A549 (cell line): ENCODE data around the gene ALKBH2. TPM values are rescaled to one million over a fixed set of nuclear protein-coding genes. Genes with fewer than 3 reads are reported as not detected.

ENCODE experiments used
- ATAC-seq, 2 experiments: fragments of 200-7000 bp in 1 of 2; fragments of >200 bp in 1 of 2; cut with Nextera tagmentation in 1 of 2; cut with Tn5 transposase in 1 of 2; 3 replicates each; pipeline versions ENCODE4 v1.8.0 to v1.9.1; 2018 to 2020; ENCODE audit warnings: mild to moderate bottlenecking in 1 of 2, moderate library complexity in 1 of 2
- CTCF ChIA-PET: fragments of 300-600 bp; sonication (Branson Sonifier 250); formaldehyde crosslinking; extraction: SDS; loops from one replicate; lab custom pipeline; 2021; ENCODE audit warnings: antibody characterized with exemption, inconsistent platforms; lab: Yijun Ruan, JAX
- POLR2A ChIA-PET: fragments of 350-600 bp; formaldehyde crosslinking; extraction: SDS; loops from one replicate; lab custom pipeline; 2021; ENCODE audit warnings: antibody characterized with exemption, inconsistent platforms; lab: Yijun Ruan, JAX
- DNase-seq, 2 experiments: peaks; one replicate each; pipeline versions ENCODE4 v3.0.0 to v3.0.0-alpha.2; 2011 to 2016; ENCODE audit warnings: low read depth in 1 of 2, low spot score in 1 of 2
- FAIRE-seq: peaks from 2 replicates; lab custom pipeline; 2011; peaks lifted over from hg19 to GRCh38; lab: Jason Lieb, UNC
- H3K27ac ChIP-seq, 2 experiments: fragments of >200 bp; sonication (Bioruptor Twin); formaldehyde crosslinking; 3 replicates each; pipeline ENCODE4 v1.5.1; 2016 to 2017
- H3K4me1 ChIP-seq: fragments of >200 bp; sonication (Bioruptor Twin); formaldehyde crosslinking; 3 replicates; pipeline ENCODE4 v1.6.1; 2016
- H3K4me2 ChIP-seq: fragments of >200 bp; sonication (Bioruptor Twin); formaldehyde crosslinking; 3 replicates; pipeline ENCODE4 v1.6.1; 2016
- H3K4me3 ChIP-seq: fragments of >200 bp; sonication (Bioruptor Twin); formaldehyde crosslinking; 3 replicates; pipeline ENCODE4 v1.5.1; 2016
- H3K9me3 ChIP-seq: fragments of >200 bp; sonication (Bioruptor Twin); formaldehyde crosslinking; 3 replicates; pipeline ENCODE4 v1.6.1; 2016
- CBX2 ChIP-seq: fragments of 200-600 bp; sonication (generic); IDR thresholded peaks from 2 replicates; pipeline ENCODE4 v1.6.1; 2016; ENCODE audit warnings: low read depth, mild to moderate bottlenecking, borderline replicate concordance
- EHF ChIP-seq: fragments of 250-450 bp; sonication (Bioruptor Pico); IDR thresholded peaks from 2 replicates; pipeline ENCODE4 v1.5.0; 2020; ENCODE audit warnings: mild to moderate bottlenecking
- FOXS1 ChIP-seq: fragments of 250-450 bp; sonication (Bioruptor Pico); IDR thresholded peaks from 2 replicates; pipeline ENCODE4 v1.5.0; 2020; ENCODE audit warnings: mild to moderate bottlenecking, moderate library complexity
- KDM5A ChIP-seq: fragments of 200-600 bp; sonication (generic); IDR thresholded peaks from 2 replicates; pipeline ENCODE4 v1.6.1; 2016; ENCODE audit warnings: antibody characterized with exemption, mild to moderate bottlenecking
- MYC ChIP-seq: IDR thresholded peaks from 2 replicates; pipeline ENCODE4 v1.6.1; 2012; ENCODE audit warnings: mild to moderate bottlenecking, inconsistent platforms, low read length, improper control_type of control experiment, borderline replicate concordance
- NR3C1 ChIP-seq: fragments of >200 bp; sonication (Bioruptor Twin); formaldehyde crosslinking; IDR thresholded peaks from 3 replicates; pipeline ENCODE4 v1.6.1; 2017
- POLR2A ChIP-seq: IDR thresholded peaks from 2 replicates; pipeline ENCODE4 v1.6.1; 2012; ENCODE audit warnings: mild to moderate bottlenecking, low read length
- RCOR1 ChIP-seq: fragments of 150-350 bp; IDR thresholded peaks from 2 replicates; pipeline ENCODE4 v1.6.1; 2014; ENCODE audit warnings: antibody characterized with exemption, low read length, low read depth
- RNF2 ChIP-seq: fragments of 200-600 bp; sonication (generic); IDR thresholded peaks from 2 replicates; pipeline ENCODE4 v1.6.1; 2016; ENCODE audit warnings: low read depth, mild to moderate bottlenecking, antibody characterized with exemption, moderate library complexity, borderline replicate concordance
- SMC3 ChIP-seq: fragments of >200 bp; sonication (Bioruptor Twin); formaldehyde crosslinking; IDR thresholded peaks from 3 replicates; pipeline ENCODE4 v1.6.1; 2018; ENCODE audit warnings: inconsistent platforms
- TP53 ChIP-seq: fragments of 250-450 bp; sonication (Bioruptor Pico); IDR thresholded peaks from 2 replicates; pipeline ENCODE4 v1.5.0; 2021; ENCODE audit warnings: mild to moderate bottlenecking, moderate library complexity
- ZSCAN20 ChIP-seq: fragments of 250-450 bp; sonication (Bioruptor Pico); IDR thresholded peaks from 2 replicates; pipeline ENCODE4 v1.8.0; 2022; ENCODE audit warnings: mild to moderate bottlenecking, moderate library complexity
- WGBS: methylation state at CpG from one replicate; pipeline ENCODE4 v1.1.6; 2017; ENCODE audit errors: missing lambda C conversion rate; 5-methylcytosine and 5-hydroxymethylcytosine counted together
- polyA plus RNA-seq, 4 experiments: library from polyadenylated mRNA; depleted of rRNA in 3 of 4; stranded (reverse); fragments of >200 nt; fragmentation: RNase III in 1 of 4; extraction: RNeasy Plus Mini Kit Qiagen cat#74134 plus additional on column Dnase treatment in 1 of 4; gene quantifications; 2 replicates in 3 of 4; 3 replicates in 1 of 4; pipeline ENCODE4 v1.2.3, GENCODE V29; 2011 to 2017

Gene ALKBH2
- polyA plus RNA-seq, 2 of the 4 experiments (the other 2 are of a cell fraction) = 53.9 to 57.7 TPM

DNA sequence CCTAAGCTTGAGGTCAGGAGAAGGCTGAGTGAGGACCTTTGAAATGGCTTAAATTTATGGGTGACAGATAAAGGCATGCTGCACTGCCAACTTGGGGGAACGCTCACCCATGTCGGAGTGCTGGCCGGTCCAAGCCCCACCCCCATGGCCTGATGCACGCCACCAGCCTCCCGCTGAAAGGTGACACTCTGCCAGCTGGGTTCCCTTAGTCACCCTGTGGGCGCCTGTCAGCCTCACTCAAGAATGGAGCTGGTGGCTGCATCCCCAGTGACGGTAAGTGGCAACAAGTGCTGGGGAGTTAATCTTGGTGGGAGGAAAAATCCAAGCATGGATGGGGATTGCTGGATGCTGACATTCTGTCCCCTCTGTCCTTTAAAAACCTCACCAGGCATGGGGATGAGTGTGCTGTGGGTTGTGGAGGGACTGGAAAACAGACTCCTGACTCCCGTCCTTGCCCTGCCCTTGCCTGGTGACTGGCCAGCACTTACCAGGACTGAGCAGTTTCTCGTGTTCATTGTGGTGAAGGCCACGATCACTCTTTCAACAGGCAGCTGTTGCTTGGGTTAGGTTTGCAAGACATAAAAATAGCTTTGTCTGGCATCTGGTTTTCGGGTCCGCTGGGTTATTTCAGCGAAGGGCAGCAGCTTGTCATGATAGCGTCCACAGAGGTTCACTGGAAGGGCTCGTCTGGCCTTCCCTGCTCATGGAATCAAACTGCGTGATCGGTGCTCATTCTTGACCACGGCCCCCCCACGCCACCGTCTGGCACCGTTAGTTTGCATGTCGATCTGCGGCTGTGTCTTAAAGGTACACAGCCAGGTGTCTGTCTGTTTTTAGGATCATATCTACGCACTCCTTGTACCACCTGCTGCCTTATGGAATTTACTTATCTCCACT lies 38.1 kb upstream of the ALKBH2 start:
- 60% methylated on average over 24 of the region's 24 CpGs for WGBS
- Histone ChIP-seq H3K4me2 (no peak overlapping the region), H3K4me1 (peaks cover 8% of the 10 kb centered on the region; the same call in 1 of the 3 replicates)
- CTCF ChIA-PET = interaction anchor here (0.6 to 1.6 kb wide), 8 partner anchors 11 to 254 kb away, joined by 3 to 5 read pairs (median 3); no protein-coding TSS in a partner anchor
- no peak for FAIRE-seq
- TF ChIP-seq ZSCAN20 = no peak
- TF ChIP-seq, all 56 proteins: peak for 0
- H3K4me3 ChIP-seq = no peak overlapping the region
- POLR2A ChIA-PET = interaction anchor here (1.1 kb wide), 1 partner anchor 20 kb away, joined by 5 read pairs; no protein-coding TSS in a partner anchor
- H3K27ac ChIP-seq = no peak overlapping the region
- DNase-seq = no peak
- peak; percentile 44 to 47; a peak in 2 of 6 replicates for ATAC-seq
- H3K9me3 ChIP-seq = peaks cover 5% of the 10 kb centered on the region; the same call in 1 of the 3 replicates

GRCh38 chr12:109130297-109131153 lies 37.3 kb upstream of the ALKBH2 start:
- Histone ChIP-seq H3K9me3 (no peaks in the 10 kb centered on the region), H3K4me2 (no peak overlapping the region)
- ChIA-PET POLR2A (no interaction called here), CTCF (interaction anchor here (0.7 to 1.6 kb wide), 7 partner anchors 10 to 255 kb away, joined by 3 to 5 read pairs (median 3); no protein-coding TSS in a partner anchor)
- 75% methylated on average over 15 of the region's 15 CpGs for WGBS
- FAIRE-seq (no peak), DNase-seq (no peak)
- TF ChIP-seq SMC3 (no peak), MYC (no peak), TP53 (CRISPR knock-in tag) (no peak)
- TF ChIP-seq, all 56 proteins: peak for 0
- Histone ChIP-seq H3K27ac (no peak overlapping the region), H3K4me3 (no peak overlapping the region), H3K4me1 (peaks cover 8% of the 10 kb centered on the region; the same call in 1 of the 3 replicates)
- ATAC-seq = peak; percentile 13 to 24; a peak in 1 of 6 replicates

- WGBS = 91% methylated on average over 13 of the region's 13 CpGs
- POLR2A ChIA-PET = no interaction called here
- H3K4me1 ChIP-seq = peaks cover 8% of the 10 kb centered on the region; the same call in 1 of the 3 replicates
- no peak for ATAC-seq
- FAIRE-seq = no peak
- no peak for DNase-seq
- no peaks in the 10 kb centered on the region for H3K9me3 ChIP-seq
- TF ChIP-seq POLR2A = no peak
- TF ChIP-seq RCOR1 = no peak
- no peak for TF ChIP-seq KDM5A
- TF ChIP-seq TP53 (CRISPR knock-in tag) = no peak
- TF ChIP-seq NR3C1 = no peak
- TF ChIP-seq EHF = no peak
- TF ChIP-seq CBX2 = no peak
- no peak overlapping the region for H3K27ac ChIP-seq
- H3K4me3 ChIP-seq = no peak overlapping the region
- CTCF ChIA-PET = interaction anchor here (0.6 to 2.8 kb wide), 3 partner anchors 12 to 91 kb away, joined by 3 to 20 read pairs (median 3); no protein-coding TSS in a partner anchor
- no peak overlapping the region for H3K4me2 ChIP-seq
Measured at GRCh38 chr12:109127533-109128242, 34.4 kb upstream of the ALKBH2 start.

DNA sequence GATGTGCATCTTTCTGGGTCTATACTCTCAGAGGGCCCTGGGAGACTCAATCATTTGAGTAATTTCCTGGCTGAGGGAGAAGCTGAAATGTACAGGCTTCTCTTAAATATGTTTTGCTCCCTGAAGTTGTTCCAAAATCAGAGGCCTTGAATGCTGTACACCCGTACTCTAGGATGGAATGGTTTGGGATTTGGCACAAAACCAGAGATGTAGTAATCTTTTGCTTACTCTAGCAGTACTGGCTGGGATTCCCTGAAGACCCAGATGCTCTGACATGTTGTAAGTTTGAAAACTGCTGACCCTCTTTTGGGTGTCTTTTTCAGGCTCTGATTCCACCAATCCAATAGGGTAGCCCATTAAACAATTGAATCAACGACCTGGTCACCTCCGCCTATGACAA lies 33.5 kb upstream of the ALKBH2 start:
- Histone ChIP-seq H3K4me3 (no peak overlapping the region), H3K4me2 (no peak overlapping the region), H3K27ac (no peak overlapping the region), H3K9me3 (no peaks in the 10 kb centered on the region), H3K4me1 (peaks cover 8% of the 10 kb centered on the region; the same call in 1 of the 3 replicates)
- no peak for ATAC-seq
- ChIA-PET CTCF (interaction anchor here (1.5 to 2.8 kb wide), 2 partner anchors 12 to 14 kb away, joined by 3 to 20 read pairs; no protein-coding TSS in a partner anchor), POLR2A (no interaction called here)
- no peak for FAIRE-seq
- TF ChIP-seq EHF (no peak), CBX2 (no peak), NR3C1 (no peak), RNF2 (no peak), FOXS1 (CRISPR knock-in tag) (no peak)
- 54% methylated on average over 3 of the region's 3 CpGs for WGBS
- no peak for DNase-seq
